Measurements from ENCODE around the gene NINJ1.
"Not testable (repeated sequence)": the region's sequence is repeated elsewhere in the genome, so short reads cannot be mapped to it uniquely, and the experiment has no call there.

NINJ1 gene

GRCh38 chr9:93159601-93160471 is 25.8 kb upstream of the NINJ1 start:
- DNase-seq (ENCODE audit: low spot score), result peak; percentile 89

- no peak for DNase-seq (ENCODE audit: low spot score)
Observed at GRCh38 chr9:93156475-93157008, 22.5 kb upstream of the NINJ1 start.

GRCh38 chr9:93155716-93156474 is 21.8 kb upstream of the NINJ1 start:
- DNase-seq (ENCODE audit: low spot score), result no peak

- peak; percentile 48 for DNase-seq (ENCODE audit: low spot score)
Observed at GRCh38 chr9:93154293-93154903, 20.3 kb upstream of the NINJ1 start.

- no peak for DNase-seq (ENCODE audit: low spot score)
Observed at GRCh38 chr9:93151097-93151784, 17.2 kb upstream of the NINJ1 start.

GRCh38 chr9:93149361-93149760 is 15.3 kb upstream of the NINJ1 start:
- no peak for DNase-seq (ENCODE audit: low spot score)

- DNase-seq (ENCODE audit: low spot score), result no peak
Observed at GRCh38 chr9:93148721-93149120, 14.7 kb upstream of the NINJ1 start.

GRCh38 chr9:93147632-93148031 is 13.6 kb upstream of the NINJ1 start:
- DNase-seq (ENCODE audit: low spot score), result no peak

GRCh38 chr9:93146696-93147095 is 12.6 kb upstream of the NINJ1 start:
- not testable (repeated sequence) for DNase-seq (ENCODE audit: low spot score)

GRCh38 chr9:93143830-93144530 is 9.9 kb upstream of the NINJ1 start:
- DNase-seq (ENCODE audit: low spot score), result no peak

- DNase-seq (ENCODE audit: low spot score), result no peak
Observed at GRCh38 chr9:93141771-93142483, 7.9 kb upstream of the NINJ1 start.

GRCh38 chr9:93139365-93140182 is 5.5 kb upstream of the NINJ1 start:
- no peak for DNase-seq (ENCODE audit: low spot score)

- no peak for DNase-seq (ENCODE audit: low spot score)
Observed at GRCh38 chr9:93138171-93138764, 4.2 kb upstream of the NINJ1 start.

GRCh38 chr9:93137362-93137761 is 3.3 kb upstream of the NINJ1 start:
- no peak for DNase-seq (ENCODE audit: low spot score)

GRCh38 chr9:93136011-93136440 is 2.0 kb upstream of the NINJ1 start:
- peak; percentile 38 for DNase-seq (ENCODE audit: low spot score)

- DNase-seq (ENCODE audit: low spot score), result no peak
Observed at GRCh38 chr9:93134740-93135444, 841 bp upstream of the NINJ1 start.

GRCh38 chr9:93133681-93134014 is 403 bp downstream of the NINJ1 start:
- peak; percentile 89 for DNase-seq (ENCODE audit: low spot score)

GRCh38 chr9:93132946-93133680 is 938 bp downstream of the NINJ1 start:
- DNase-seq (ENCODE audit: low spot score), result peak; percentile 18
